COR-L47 (cell line): Measurements from ENCODE around the gene THRAP3.
"Not testable (repeated sequence)": the region's sequence is repeated elsewhere in the genome, so short reads cannot be mapped to it uniquely, and the experiment has no call there.

Experiments
- DNase-seq: peaks from one replicate; lab custom pipeline; 2025; lab: John Stamatoyannopoulos, UW

The THRAP3 gene

GRCh38 chr1:36247538-36247937 lies 23.3 kb downstream of the THRAP3 start:
- no peak for DNase-seq

- DNase-seq = no peak
Measured at GRCh38 chr1:36248250-36248894, 24.1 kb downstream of the THRAP3 start.

- DNase-seq = no peak
Measured at GRCh38 chr1:36251794-36252481, 27.7 kb downstream of the THRAP3 start.

- not testable (repeated sequence) for DNase-seq
Measured at GRCh38 chr1:36252482-36252824, 28.2 kb downstream of the THRAP3 start.

- DNase-seq = no peak
Measured at GRCh38 chr1:36253161-36253862, 29.1 kb downstream of the THRAP3 start.

GRCh38 chr1:36256558-36257374 lies 32.5 kb downstream of the THRAP3 start:
- no peak for DNase-seq

- DNase-seq = no peak
Measured at GRCh38 chr1:36257375-36257767, 33.1 kb downstream of the THRAP3 start.

GRCh38 chr1:36258960-36259344 lies 34.7 kb downstream of the THRAP3 start:
- DNase-seq = no peak

- no peak for DNase-seq
Measured at GRCh38 chr1:36268981-36269380, 44.7 kb downstream of the THRAP3 start.

- DNase-seq = no peak
Measured at GRCh38 chr1:36269408-36269838, 45.2 kb downstream of the THRAP3 start.

GRCh38 chr1:36273024-36273423 lies 48.8 kb downstream of the THRAP3 start:
- DNase-seq = no peak

- no peak for DNase-seq
Measured at GRCh38 chr1:36274201-36274600, 50.0 kb downstream of the THRAP3 start.

GRCh38 chr1:36276688-36277087 lies 52.4 kb downstream of the THRAP3 start:
- no peak for DNase-seq

- no peak for DNase-seq
Measured at GRCh38 chr1:36279110-36279788, 55.0 kb downstream of the THRAP3 start.

GRCh38 chr1:36279789-36280296 lies 55.6 kb downstream of the THRAP3 start:
- no peak for DNase-seq

- no peak for DNase-seq
Measured at GRCh38 chr1:36284061-36284460, 59.8 kb downstream of the THRAP3 start.

- DNase-seq = no peak
Measured at GRCh38 chr1:36284517-36284916, 60.3 kb downstream of the THRAP3 start.

- DNase-seq = peak; percentile 51
Measured at GRCh38 chr1:36285443-36286101, 61.3 kb downstream of the THRAP3 start.

- no peak for DNase-seq
Measured at GRCh38 chr1:36286802-36287201, 62.6 kb downstream of the THRAP3 start.

GRCh38 chr1:36287595-36287994 lies 63.4 kb downstream of the THRAP3 start:
- no peak for DNase-seq

GRCh38 chr1:36295390-36295789 lies 71.1 kb downstream of the THRAP3 start:
- DNase-seq = no peak
